Measurements from ENCODE around the gene GSPT1. TPM values are rescaled to one million over a fixed set of nuclear protein-coding genes. Genes with fewer than 3 reads are reported as not detected.

The GSPT1 gene
- total RNA-seq, 2 experiments from 2014 or later: 247 to 250 TPM

GRCh38 chr16:11890231-11890965 is 25.4 kb downstream of the GSPT1 start:
- Mint-ChIP-seq H3K4me3 (no peak overlapping the region), H3K4me1 (peaks cover 5% of the 10 kb centered on the region), H3K27me3 (no peaks in the 10 kb centered on the region), H3K27ac (no peak overlapping the region), H3K9me3 (no peaks in the 10 kb centered on the region), H3K36me3 (peaks cover 21% of the 10 kb centered on the region)
- DNase-seq: no peak

- Mint-ChIP-seq H3K27ac (no peak overlapping the region), H3K4me3 (no peak overlapping the region), H3K27me3 (no peaks in the 10 kb centered on the region)
Measured at GRCh38 chr16:11886881-11887280, 28.9 kb downstream of the GSPT1 start.

GRCh38 chr16:11884035-11884434 is 31.7 kb downstream of the GSPT1 start:
- no peak overlapping the region for H3K4me3 Mint-ChIP-seq
- peaks cover 24% of the 10 kb centered on the region for H3K36me3 Mint-ChIP-seq
- H3K9me3 Mint-ChIP-seq: no peaks in the 10 kb centered on the region
- peaks cover 4% of the 10 kb centered on the region for H3K4me1 Mint-ChIP-seq
- no peak overlapping the region for H3K27ac Mint-ChIP-seq
- DNase-seq: no peak
- H3K27me3 Mint-ChIP-seq: no peaks in the 10 kb centered on the region

More at GRCh38 chr16:11886881-11887280, 28.9 kb downstream of the GSPT1 start:
- no peaks in the 10 kb centered on the region for H3K9me3 Mint-ChIP-seq
- no peaks in the 10 kb centered on the region for H3K4me1 Mint-ChIP-seq
- peaks cover 22% of the 10 kb centered on the region for H3K36me3 Mint-ChIP-seq
- no peak for DNase-seq

- Mint-ChIP-seq H3K36me3 (peaks cover 22% of the 10 kb centered on the region), H3K27ac (peak overlapping the region; percentile 50), H3K9me3 (no peaks in the 10 kb centered on the region), H3K27me3 (no peaks in the 10 kb centered on the region), H3K4me1 (peaks cover 4% of the 10 kb centered on the region), H3K4me3 (no peak overlapping the region)
- DNase-seq: no peak
Measured at GRCh38 chr16:11880007-11880406, 35.7 kb downstream of the GSPT1 start.

GRCh38 chr16:11877374-11877773 is 38.4 kb downstream of the GSPT1 start:
- Mint-ChIP-seq H3K4me3 (no peak overlapping the region), H3K27me3 (no peaks in the 10 kb centered on the region), H3K9me3 (no peaks in the 10 kb centered on the region), H3K27ac (no peak overlapping the region), H3K4me1 (peaks cover 4% of the 10 kb centered on the region), H3K36me3 (peaks cover 31% of the 10 kb centered on the region)
- DNase-seq: no peak

GRCh38 chr16:11876306-11876705 is 39.5 kb downstream of the GSPT1 start:
- Mint-ChIP-seq H3K4me3 (no peak overlapping the region), H3K27me3 (no peaks in the 10 kb centered on the region), H3K9me3 (no peaks in the 10 kb centered on the region), H3K4me1 (peaks cover 4% of the 10 kb centered on the region), H3K27ac (peak overlapping the region; percentile 16), H3K36me3 (peaks cover 24% of the 10 kb centered on the region)
- no peak for DNase-seq

GRCh38 chr16:11875721-11876120 is 40.0 kb downstream of the GSPT1 start:
- Mint-ChIP-seq H3K36me3 (peaks cover 21% of the 10 kb centered on the region), H3K27me3 (no peaks in the 10 kb centered on the region), H3K9me3 (no peaks in the 10 kb centered on the region), H3K4me3 (no peak overlapping the region), H3K4me1 (peaks cover 4% of the 10 kb centered on the region), H3K27ac (no peak overlapping the region)
- DNase-seq: no peak

- Mint-ChIP-seq H3K4me1 (peaks cover 12% of the 10 kb centered on the region), H3K4me3 (no peak overlapping the region), H3K36me3 (peaks cover 23% of the 10 kb centered on the region), H3K9me3 (no peaks in the 10 kb centered on the region), H3K27ac (no peak overlapping the region), H3K27me3 (no peaks in the 10 kb centered on the region)
- DNase-seq: no peak
Measured at GRCh38 chr16:11871193-11871592, 44.6 kb downstream of the GSPT1 start.

GRCh38 chr16:11870399-11870798 is 45.4 kb downstream of the GSPT1 start:
- H3K4me3 Mint-ChIP-seq: no peak overlapping the region
- no peaks in the 10 kb centered on the region for H3K9me3 Mint-ChIP-seq
- H3K27ac Mint-ChIP-seq: no peak overlapping the region
- peaks cover 21% of the 10 kb centered on the region for H3K36me3 Mint-ChIP-seq
- no peak for DNase-seq
- H3K27me3 Mint-ChIP-seq: no peaks in the 10 kb centered on the region
- peaks cover 17% of the 10 kb centered on the region for H3K4me1 Mint-ChIP-seq

- Mint-ChIP-seq H3K27ac (peak overlapping the region; percentile 10), H3K36me3 (peaks cover 15% of the 10 kb centered on the region), H3K9me3 (no peaks in the 10 kb centered on the region), H3K4me3 (no peak overlapping the region), H3K4me1 (peaks cover 23% of the 10 kb centered on the region), H3K27me3 (no peaks in the 10 kb centered on the region)
- DNase-seq: no peak
Measured at GRCh38 chr16:11869353-11870228, 46.2 kb downstream of the GSPT1 start.

- Mint-ChIP-seq H3K4me1 (peaks cover 23% of the 10 kb centered on the region), H3K27ac (no peak overlapping the region), H3K4me3 (no peak overlapping the region), H3K27me3 (no peaks in the 10 kb centered on the region), H3K9me3 (no peaks in the 10 kb centered on the region), H3K36me3 (peaks cover 13% of the 10 kb centered on the region)
- no peak for DNase-seq
Measured at GRCh38 chr16:11868412-11868980, 47.3 kb downstream of the GSPT1 start.

- H3K4me3 Mint-ChIP-seq: no peak overlapping the region
- no peak for DNase-seq
- H3K4me1 Mint-ChIP-seq: peaks cover 19% of the 10 kb centered on the region
- no peaks in the 10 kb centered on the region for H3K27me3 Mint-ChIP-seq
- H3K9me3 Mint-ChIP-seq: no peaks in the 10 kb centered on the region
- no peak overlapping the region for H3K27ac Mint-ChIP-seq
- H3K36me3 Mint-ChIP-seq: peaks cover 7% of the 10 kb centered on the region
Measured at GRCh38 chr16:11862489-11862888, 53.3 kb downstream of the GSPT1 start.

- DNase-seq: no peak
- Mint-ChIP-seq H3K4me1 (peaks cover 31% of the 10 kb centered on the region), H3K4me3 (no peak overlapping the region), H3K9me3 (no peaks in the 10 kb centered on the region), H3K27me3 (no peaks in the 10 kb centered on the region), H3K27ac (no peak overlapping the region), H3K36me3 (peaks cover 29% of the 10 kb centered on the region)
Measured at GRCh38 chr16:11857161-11857560, 58.6 kb downstream of the GSPT1 start.

GRCh38 chr16:11852092-11852809 is 63.5 kb downstream of the GSPT1 start:
- peaks cover 59% of the 10 kb centered on the region for H3K36me3 Mint-ChIP-seq
- peak overlapping the region; percentile 97 for H3K27ac Mint-ChIP-seq
- no peak for DNase-seq
- no peaks in the 10 kb centered on the region for H3K9me3 Mint-ChIP-seq
- H3K4me1 Mint-ChIP-seq: peaks cover 50% of the 10 kb centered on the region
- H3K27me3 Mint-ChIP-seq: no peaks in the 10 kb centered on the region
- peak overlapping the region; percentile 99 for H3K4me3 Mint-ChIP-seq
